GM12878 (cell line): ENCODE data around the gene LAMA4. TPM values are rescaled to one million over a fixed set of nuclear protein-coding genes. Genes with fewer than 3 reads are reported as not detected.

Experiments
- ATAC-seq: fragments of 200-7000 bp; cut with Tn5 transposase; 3 replicates; pipeline ENCODE4 v1.9.1; 2020; ENCODE audit warnings: mild to moderate bottlenecking, moderate library complexity
- BruUV-seq: library from RNA; stranded (reverse); fragments of 400-500 nt; replicated peaks from 2 replicates; lab custom pipeline; 2021; lab: Mats Ljungman, UMichigan
- CTCF ChIA-PET: fragments of 300-600 bp; sonication (Branson Sonifier 250); formaldehyde crosslinking; extraction: SDS; loops from one replicate; lab custom pipeline; 2021; ENCODE audit warnings: inconsistent platforms; lab: Yijun Ruan, JAX
- POLR2A ChIA-PET: fragments of 350-600 bp; formaldehyde crosslinking; extraction: SDS; loops from one replicate; lab custom pipeline; 2021; ENCODE audit warnings: inconsistent platforms; lab: Charles Lee
- RAD21 ChIA-PET: fragments of 300-600 bp; sonication (Branson Sonifier 250); formaldehyde crosslinking; loops from one replicate; lab custom pipeline; 2023; ENCODE audit warnings: antibody characterized with exemption; ENCODE audit not compliant: unreplicated experiment; lab: Charles Lee
- SMC1A ChIA-PET: fragments of 300-600 bp; sonication (Branson Sonifier 250); formaldehyde crosslinking; loops from one replicate; lab custom pipeline; 2023; ENCODE audit not compliant: unreplicated experiment, uncharacterized antibody; lab: Charles Lee
- DNase-seq: peaks from one replicate; pipeline ENCODE4 v3.0.0-alpha.2; 2011; ENCODE audit warnings: low read depth, low spot score
- FAIRE-seq: peaks from 3 replicates; lab custom pipeline; 2011; peaks lifted over from hg19 to GRCh38; lab: Jason Lieb, UNC
- H2AFZ ChIP-seq: 2 replicates; pipeline ENCODE4 v1.6.0; 2011; ENCODE audit warnings: low read depth, low read length, control low read depth; ENCODE audit not compliant: control insufficient read depth
- H3K27ac ChIP-seq: 2 replicates; pipeline ENCODE4 v1.5.1; 2011; ENCODE audit warnings: control low read depth; ENCODE audit not compliant: control insufficient read depth, insufficient read depth
- H3K27me3 ChIP-seq, 2 experiments: replicated peaks in 1 of 2; 2 replicates each; pipeline versions ENCODE4 v1.6.0 to v1.6.1; 2011; ENCODE audit warnings: low read length in 1 of 2; ENCODE audit not compliant: control insufficient read depth in 2 of 2, insufficient read depth in 2 of 2
- H3K36me3 ChIP-seq, 2 experiments: 2 replicates each; pipeline ENCODE4 v1.5.1; 2011; ENCODE audit warnings: low read length in 1 of 2; ENCODE audit not compliant: control insufficient read depth in 2 of 2, insufficient read depth in 2 of 2
- H3K4me1 ChIP-seq: 2 replicates; pipeline ENCODE4 v1.6.1; 2011; ENCODE audit warnings: mild to moderate bottlenecking, low read length, moderate library complexity, mixed read lengths; ENCODE audit not compliant: control insufficient read depth, insufficient read depth
- H3K4me2 ChIP-seq: 2 replicates; pipeline ENCODE4 v1.6.0; 2011; ENCODE audit warnings: control low read depth; ENCODE audit not compliant: control insufficient read depth, insufficient read depth
- H3K4me3 ChIP-seq: fragments of 200-600 bp; sonication (generic); 2 replicates; pipeline ENCODE4 v1.5.1; 2016
- H3K79me2 ChIP-seq: 2 replicates; pipeline ENCODE4 v1.6.0; 2011; ENCODE audit warnings: low read length; ENCODE audit not compliant: control insufficient read depth, insufficient read depth
- H3K9ac ChIP-seq: 2 replicates; pipeline ENCODE4 v1.8.0; 2011; ENCODE audit warnings: low read length, control low read depth, mixed read lengths; ENCODE audit not compliant: control insufficient read depth, insufficient read depth
- H3K9me3 ChIP-seq: replicated peaks from 3 replicates; pipeline ENCODE4 v1.5.1; 2011; ENCODE audit warnings: mild to moderate bottlenecking, low read length; ENCODE audit not compliant: control insufficient read depth, insufficient read depth
- H4K20me1 ChIP-seq: 2 replicates; pipeline ENCODE4 v1.6.0; 2011; ENCODE audit not compliant: control insufficient read depth, insufficient read depth
- BCL11A ChIP-seq: IDR thresholded peaks from 2 replicates; pipeline ENCODE4 v1.6.1; 2011; ENCODE audit warnings: low read depth, low read length
- CBFB ChIP-seq: IDR thresholded peaks from 2 replicates; pipeline ENCODE4 v1.6.1; 2016; ENCODE audit warnings: antibody characterized with exemption, low read depth
- CBX5 ChIP-seq: sonication (generic); IDR thresholded peaks from 2 replicates; pipeline ENCODE4 v1.6.1; 2016; ENCODE audit warnings: low read depth, moderate library complexity, mild to moderate bottlenecking, inconsistent platforms
- ETV6 ChIP-seq, 2 experiments: fragments of 450-650 bp in 1 of 2; IDR thresholded peaks in 1 of 2; conservative IDR thresholded peaks in 1 of 2; 2 replicates each; pipeline ENCODE4 v1.6.1; 2014; ENCODE audit warnings: antibody characterized with exemption in 1 of 2, borderline replicate concordance in 1 of 2, low read depth in 1 of 2, mild to moderate bottlenecking in 1 of 2, moderate library complexity in 1 of 2
- FOXK2 ChIP-seq: fragments of 450-650 bp; IDR thresholded peaks from 2 replicates; pipeline ENCODE4 v1.6.1; 2017; ENCODE audit warnings: mild to moderate bottlenecking, moderate library complexity
- MTA2 ChIP-seq: fragments of 450-650 bp; IDR thresholded peaks from 2 replicates; pipeline ENCODE4 v1.6.1; 2016; ENCODE audit warnings: low read depth, mild to moderate bottlenecking, moderate library complexity
- NFYA ChIP-seq: IDR thresholded peaks from 2 replicates; pipeline ENCODE4 v1.6.1; 2011; ENCODE audit warnings: low read depth, mild to moderate bottlenecking, low read length, improper control_type of control experiment, borderline replicate concordance
- NR2C2 ChIP-seq: IDR thresholded peaks from 2 replicates; pipeline ENCODE4 v1.6.1; 2011; ENCODE audit warnings: borderline replicate concordance, low read depth; ENCODE audit not compliant: control insufficient read depth, insufficient read length
- PBX3 ChIP-seq: IDR thresholded peaks from 2 replicates; pipeline ENCODE4 v1.6.1; 2011; ENCODE audit warnings: mild to moderate bottlenecking, low read depth, low read length, moderate library complexity; ENCODE audit not compliant: insufficient replicate concordance
- PML ChIP-seq: IDR thresholded peaks from 2 replicates; pipeline ENCODE4 v1.6.1; 2012; ENCODE audit warnings: low read length, inconsistent platforms
- RUNX3 ChIP-seq: IDR thresholded peaks from 2 replicates; pipeline ENCODE4 v1.6.1; 2012; ENCODE audit warnings: low read length, inconsistent platforms
- WRNIP1 ChIP-seq: IDR thresholded peaks from 2 replicates; pipeline ENCODE4 v1.6.1; 2011; ENCODE audit warnings: low read depth, low read length, improper control_type of control experiment, borderline replicate concordance
- ZNF207 ChIP-seq: fragments of 450-650 bp; IDR thresholded peaks from 2 replicates; pipeline ENCODE4 v1.6.1; 2014; ENCODE audit warnings: antibody characterized with exemption, mild to moderate bottlenecking, borderline replicate concordance
- WGBS: methylation state at CpG from one replicate; pipeline ENCODE4 v1.1.6; 2016; ENCODE audit warnings: low lambda C conversion rate; ENCODE audit not compliant: insufficient replicate concordance, insufficient coverage; ENCODE audit errors: missing lambda C conversion rate; 5-methylcytosine and 5-hydroxymethylcytosine counted together
- in situ Hi-C: fragments of 300-500 bp; cut with MboI; formaldehyde crosslinking; loops from 9 replicates; pipeline ENCODE4 v1.14.3; 2018; ENCODE audit warnings: mixed read lengths
- intact Hi-C: fragments of 100-400 bp; cut with micrococcal nuclease; formaldehyde crosslinking; loops from one replicate; pipeline ENCODE4 v1.14.2; 2022; ENCODE audit not compliant: unreplicated experiment
- polyA plus RNA-seq, 11 experiments: library from polyadenylated mRNA; depleted of rRNA in 4 of 11; unstranded in 6 of 11; stranded (reverse) in 5 of 11; fragments of >200 nt; fragmentation: Nextera tagmentation in 4 of 11; fragmentation: Illumina TruSeq in 1 of 11; extraction: Ambion mirVana in 4 of 11; extraction: Trizol in 1 of 11; gene quantifications; 1 replicate in 1 of 11; 2 replicates in 10 of 11; pipeline versions ENCODE4 v1.2.1 to v1.2.3, GENCODE V29; 2011 to 2016; ENCODE audit warnings: inconsistent platforms in 2 of 11, missing spikeins in 2 of 11, low read depth in 1 of 11
- total RNA-seq, 4 experiments: library from RNA; depleted of rRNA in 3 of 4; stranded (reverse); fragments of >200 nt in 3 of 4; fragmentation: Illumina TruSeq in 1 of 4; extraction: Trizol in 1 of 4; gene quantifications; 2 replicates each; pipeline versions ENCODE4 v1.2.1 to v1.2.3, GENCODE V29; 2013 to 2021
- TF ChIP-seq, protein P1 (sequence below): fragments of 450-650 bp; formaldehyde crosslinking; IDR thresholded peaks from 2 replicates; pipeline ENCODE4 v1.4.0; 2022; ENCODE audit warnings: mild to moderate bottlenecking, moderate library complexity
- TF ChIP-seq, protein P2 (sequence below): fragments of 450-650 bp; IDR thresholded peaks from 2 replicates; pipeline ENCODE4 v1.6.1; 2016; ENCODE audit warnings: mild to moderate bottlenecking
- TF ChIP-seq, protein P3 (sequence below): fragments of 450-650 bp; IDR thresholded peaks from 2 replicates; pipeline ENCODE4 v1.6.1; 2014; ENCODE audit warnings: mild to moderate bottlenecking

LAMA4 gene
- total and polyA plus RNA-seq, 10 of the 15 experiments (the other 5 are each of a cell fraction or from before 2014, with no cell fraction given): 0.11 to 0.21 (median 0.14) TPM; not detected in 7

DNA sequence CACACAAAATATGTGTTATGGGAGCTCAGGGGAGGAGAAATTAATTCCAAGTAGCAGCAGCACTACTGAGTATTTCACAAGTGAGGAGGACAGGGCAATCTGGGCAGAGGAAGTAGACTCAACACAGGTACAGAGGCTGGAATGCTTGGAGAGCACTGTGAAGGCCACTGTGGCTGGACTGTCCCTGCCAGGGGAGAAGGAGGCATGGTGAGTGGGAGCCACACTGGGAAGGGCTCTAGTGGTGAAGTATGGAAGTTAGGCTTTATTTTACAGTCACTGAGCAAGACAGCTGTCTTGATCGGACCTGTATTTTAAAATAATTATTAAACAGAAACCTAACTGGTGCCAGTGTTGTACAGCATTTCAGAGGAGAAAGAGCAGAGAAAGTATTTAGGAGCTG, 138.1 kb downstream of the LAMA4 start:
- no peak overlapping the region for H3K4me2 ChIP-seq
- no peaks in the 10 kb centered on the region for H3K36me3 ChIP-seq
- ChIA-PET RAD21 (no interaction called here), SMC1A (no interaction called here), POLR2A (no interaction called here), CTCF (interaction anchor here (0.9 to 1.5 kb wide), 2 partner anchors 13 to 19 kb away, joined by 3 to 5 read pairs; no protein-coding TSS in a partner anchor)
- no TSS peak for BruUV-seq
- no peaks in the 10 kb centered on the region for H3K4me1 ChIP-seq
- no peaks in the 10 kb centered on the region for H3K9me3 ChIP-seq
- H3K9ac ChIP-seq: no peak overlapping the region
- no peak for DNase-seq
- TF ChIP-seq, protein P1, sequence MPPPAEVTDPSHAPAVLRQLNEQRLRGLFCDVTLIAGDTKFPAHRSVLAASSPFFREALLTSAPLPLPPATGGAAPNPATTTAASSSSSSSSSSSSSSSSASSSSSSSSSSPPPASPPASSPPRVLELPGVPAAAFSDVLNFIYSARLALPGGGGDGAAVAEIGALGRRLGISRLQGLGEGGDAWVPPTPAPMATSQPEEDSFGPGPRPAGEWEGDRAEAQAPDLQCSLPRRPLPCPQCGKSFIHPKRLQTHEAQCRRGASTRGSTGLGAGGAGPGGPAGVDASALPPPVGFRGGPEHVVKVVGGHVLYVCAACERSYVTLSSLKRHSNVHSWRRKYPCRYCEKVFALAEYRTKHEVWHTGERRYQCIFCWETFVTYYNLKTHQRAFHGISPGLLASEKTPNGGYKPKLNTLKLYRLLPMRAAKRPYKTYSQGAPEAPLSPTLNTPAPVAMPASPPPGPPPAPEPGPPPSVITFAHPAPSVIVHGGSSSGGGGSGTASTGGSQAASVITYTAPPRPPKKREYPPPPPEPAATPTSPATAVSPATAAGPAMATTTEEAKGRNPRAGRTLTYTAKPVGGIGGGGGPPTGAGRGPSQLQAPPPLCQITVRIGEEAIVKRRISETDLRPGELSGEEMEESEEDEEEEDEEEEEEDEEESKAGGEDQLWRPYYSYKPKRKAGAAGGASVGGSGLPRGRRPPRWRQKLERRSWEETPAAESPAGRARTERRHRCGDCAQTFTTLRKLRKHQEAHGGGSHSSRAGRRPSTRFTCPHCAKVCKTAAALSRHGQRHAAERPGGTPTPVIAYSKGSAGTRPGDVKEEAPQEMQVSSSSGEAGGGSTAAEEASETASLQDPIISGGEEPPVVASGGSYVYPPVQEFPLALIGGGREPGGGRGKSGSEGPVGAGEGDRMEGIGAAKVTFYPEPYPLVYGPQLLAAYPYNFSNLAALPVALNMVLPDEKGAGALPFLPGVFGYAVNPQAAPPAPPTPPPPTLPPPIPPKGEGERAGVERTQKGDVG: no peak
- no peak for TF ChIP-seq PBX3
- TF ChIP-seq PML: no peak
- no peak for TF ChIP-seq FOXK2
- TF ChIP-seq ETV6 (conservative IDR thresholded peaks at IDR 0.05 in 1 of 2, IDR thresholded peaks at IDR 0.05 in 1 of 2; ENCODE audit: borderline replicate concordance in 1 of 2, low read depth in 1 of 2): no peak
- no peak for TF ChIP-seq NFYA
- no peak for TF ChIP-seq WRNIP1
- no peak for TF ChIP-seq RUNX3
- TF ChIP-seq ZNF207: no peak
- TF ChIP-seq, protein P2, sequence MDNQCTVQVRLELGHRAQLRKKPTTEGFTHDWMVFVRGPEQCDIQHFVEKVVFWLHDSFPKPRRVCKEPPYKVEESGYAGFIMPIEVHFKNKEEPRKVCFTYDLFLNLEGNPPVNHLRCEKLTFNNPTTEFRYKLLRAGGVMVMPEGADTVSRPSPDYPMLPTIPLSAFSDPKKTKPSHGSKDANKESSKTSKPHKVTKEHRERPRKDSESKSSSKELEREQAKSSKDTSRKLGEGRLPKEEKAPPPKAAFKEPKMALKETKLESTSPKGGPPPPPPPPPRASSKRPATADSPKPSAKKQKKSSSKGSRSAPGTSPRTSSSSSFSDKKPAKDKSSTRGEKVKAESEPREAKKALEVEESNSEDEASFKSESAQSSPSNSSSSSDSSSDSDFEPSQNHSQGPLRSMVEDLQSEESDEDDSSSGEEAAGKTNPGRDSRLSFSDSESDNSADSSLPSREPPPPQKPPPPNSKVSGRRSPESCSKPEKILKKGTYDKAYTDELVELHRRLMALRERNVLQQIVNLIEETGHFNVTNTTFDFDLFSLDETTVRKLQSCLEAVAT: no peak
- no peak for TF ChIP-seq NR2C2
- no peak for TF ChIP-seq MTA2
- no peak for TF ChIP-seq CBX5
- TF ChIP-seq BCL11A: no peak
- no peak for TF ChIP-seq CBFB
- TF ChIP-seq, protein P3, sequence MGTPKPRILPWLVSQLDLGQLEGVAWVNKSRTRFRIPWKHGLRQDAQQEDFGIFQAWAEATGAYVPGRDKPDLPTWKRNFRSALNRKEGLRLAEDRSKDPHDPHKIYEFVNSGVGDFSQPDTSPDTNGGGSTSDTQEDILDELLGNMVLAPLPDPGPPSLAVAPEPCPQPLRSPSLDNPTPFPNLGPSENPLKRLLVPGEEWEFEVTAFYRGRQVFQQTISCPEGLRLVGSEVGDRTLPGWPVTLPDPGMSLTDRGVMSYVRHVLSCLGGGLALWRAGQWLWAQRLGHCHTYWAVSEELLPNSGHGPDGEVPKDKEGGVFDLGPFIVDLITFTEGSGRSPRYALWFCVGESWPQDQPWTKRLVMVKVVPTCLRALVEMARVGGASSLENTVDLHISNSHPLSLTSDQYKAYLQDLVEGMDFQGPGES: no peak
- intact Hi-C loops (no loop called here), in situ Hi-C loops (no loop called here)
- H2AFZ ChIP-seq: no peak overlapping the region
- no peak for FAIRE-seq
- no peak for ATAC-seq
- WGBS: 93% methylated on average over 1 of the region's 1 CpG
- H3K27me3 ChIP-seq: no peaks in the 10 kb centered on the region; a peak in 2 of 4 replicates
- H3K27ac ChIP-seq: no peak overlapping the region
- H4K20me1 ChIP-seq: no peaks in the 10 kb centered on the region
- no peaks in the 10 kb centered on the region for H3K79me2 ChIP-seq
- H3K4me3 ChIP-seq: no peak overlapping the region
